Keratinocyte (primary cell): ENCODE measurements around the gene AOC1. TPM values are rescaled to one million over a fixed set of nuclear protein-coding genes. Genes with fewer than 3 reads are reported as not detected.

ENCODE experiments used
- DNase-seq: peaks from one replicate; pipeline ENCODE4 v3.0.0-alpha.2; 2011; ENCODE audit warnings: low read depth, missing footprints, low spot score
- FAIRE-seq: peaks from 2 replicates; lab custom pipeline; 2011; peaks lifted over from hg19 to GRCh38; lab: Jason Lieb, UNC
- H2AFZ ChIP-seq: 2 replicates; pipeline ENCODE4 v1.6.0; 2012; ENCODE audit warnings: low read length, control low read depth, inconsistent platforms; ENCODE audit not compliant: control insufficient read depth
- H3K27ac ChIP-seq: 2 replicates; pipeline ENCODE4 v1.5.1; 2011; ENCODE audit warnings: low read length; ENCODE audit not compliant: control insufficient read depth, insufficient read depth
- H3K27me3 ChIP-seq: 3 replicates; pipeline ENCODE4 v1.6.0; 2011; ENCODE audit warnings: low read length; ENCODE audit not compliant: control insufficient read depth, insufficient read depth; ENCODE audit errors: extremely low read depth
- H3K36me3 ChIP-seq, 2 experiments: 2 replicates in 1 of 2; 3 replicates in 1 of 2; pipeline ENCODE4 v1.5.1; 2011; ENCODE audit warnings: low read length in 2 of 2, mild to moderate bottlenecking in 1 of 2; ENCODE audit not compliant: control insufficient read depth in 2 of 2, insufficient read depth in 2 of 2; ENCODE audit errors: extremely low read depth in 1 of 2
- H3K4me1 ChIP-seq: 3 replicates; pipeline ENCODE4 v1.5.1; 2011; ENCODE audit warnings: low read length; ENCODE audit not compliant: control insufficient read depth, insufficient read depth; ENCODE audit errors: extremely low read depth
- H3K4me2 ChIP-seq: 3 replicates; pipeline ENCODE4 v1.6.0; 2011; ENCODE audit warnings: low read depth, low read length; ENCODE audit not compliant: control insufficient read depth, insufficient read depth; ENCODE audit errors: extremely low read depth
- H3K4me3 ChIP-seq, 3 experiments: fragments of 200-600 bp in 1 of 3; sonication (generic) in 1 of 3; 2 replicates in 2 of 3; 3 replicates in 1 of 3; pipeline ENCODE4 v1.5.1; 2011 to 2016; ENCODE audit warnings: low read length in 3 of 3, mild to moderate bottlenecking in 3 of 3, control low read depth in 2 of 3, inconsistent platforms in 1 of 3, low read depth in 1 of 3, mixed read lengths in 1 of 3, mixed run types in 1 of 3, moderate library complexity in 1 of 3; ENCODE audit not compliant: control insufficient read depth in 2 of 3, insufficient read depth in 2 of 3; ENCODE audit errors: extremely low read depth in 1 of 3
- H3K79me2 ChIP-seq: 2 replicates; pipeline ENCODE4 v1.6.0; 2012; ENCODE audit warnings: low read length; ENCODE audit not compliant: control insufficient read depth, insufficient read depth
- H3K9ac ChIP-seq: 3 replicates; pipeline ENCODE4 v1.6.0; 2011; ENCODE audit warnings: low read length; ENCODE audit not compliant: control insufficient read depth, insufficient read depth; ENCODE audit errors: extremely low read depth
- H3K9me1 ChIP-seq: 3 replicates; pipeline ENCODE4 v1.6.0; 2011; ENCODE audit warnings: low read length; ENCODE audit not compliant: control insufficient read depth, insufficient read depth; ENCODE audit errors: extremely low read depth
- H3K9me3 ChIP-seq: 2 replicates; pipeline ENCODE4 v1.5.1; 2012; ENCODE audit warnings: low read depth, low read length; ENCODE audit not compliant: control insufficient read depth
- H4K20me1 ChIP-seq: 3 replicates; pipeline ENCODE4 v1.6.0; 2011; ENCODE audit warnings: low read length; ENCODE audit not compliant: control insufficient read depth, insufficient read depth; ENCODE audit errors: extremely low read depth
- EZH2 ChIP-seq: IDR thresholded peaks from one replicate; pipeline ENCODE4 v1.6.1; 2012; ENCODE audit warnings: inconsistent platforms, mild to moderate bottlenecking, low read length, moderate library complexity
- dilution Hi-C: fragments of 300-500 bp; cut with MboI; formaldehyde crosslinking; loops from one replicate; pipeline ENCODE4 v1.7.0; 2020; ENCODE audit warnings: low sequenced_read_pairs; ENCODE audit not compliant: extremely low pct_ligation_motif_present
- polyA plus RNA-seq, 5 experiments: library from polyadenylated mRNA; depleted of rRNA in 3 of 5; stranded (reverse) in 3 of 5; stranded (forward) in 1 of 5; unstranded in 1 of 5; fragments of >200 nt; gene quantifications; 1 replicate in 1 of 5; 2 replicates in 3 of 5; 3 replicates in 1 of 5; pipeline versions ENCODE4 v1.2.1 to v1.2.3, GENCODE V29; 2011 to 2012; ENCODE audit warnings: missing spikeins in 2 of 5, low read depth in 1 of 5, low replicate concordance in 1 of 5
- TF ChIP-seq, protein P1 (sequence below), 3 experiments: IDR thresholded peaks in 1 of 3; conservative IDR thresholded peaks in 1 of 3; optimal IDR thresholded peaks in 1 of 3; 2 replicates in 2 of 3; 3 replicates in 1 of 3; pipeline versions ENCODE3 to v1.5.1; 2011; ENCODE audit warnings: low read length in 3 of 3, mild to moderate bottlenecking in 3 of 3, moderate library complexity in 2 of 3, control low read depth in 1 of 3, inconsistent platforms in 1 of 3; ENCODE audit not compliant: insufficient read depth in 2 of 3; ENCODE audit errors: extremely low read depth in 1 of 3

The AOC1 gene
- polyA plus RNA-seq, 1 donor (not counting 4 experiments of a cell fraction or from before 2014, with no cell fraction given): not detected

- Histone ChIP-seq H3K4me1 (no peaks in the 10 kb centered on the region), H3K4me3 (no peak overlapping the region), H3K9me3 (no peaks in the 10 kb centered on the region), H3K27me3 (peaks cover 9% of the 10 kb centered on the region), H3K4me2 (no peak overlapping the region), H3K79me2 (no peaks in the 10 kb centered on the region), H3K9me1 (no peaks in the 10 kb centered on the region), H3K9ac (no peak overlapping the region), H4K20me1 (no peaks in the 10 kb centered on the region), H2AFZ (no peak overlapping the region), H3K36me3 (no peaks in the 10 kb centered on the region), H3K27ac (no peak overlapping the region)
- no peak for FAIRE-seq
- TF ChIP-seq, protein P1, sequence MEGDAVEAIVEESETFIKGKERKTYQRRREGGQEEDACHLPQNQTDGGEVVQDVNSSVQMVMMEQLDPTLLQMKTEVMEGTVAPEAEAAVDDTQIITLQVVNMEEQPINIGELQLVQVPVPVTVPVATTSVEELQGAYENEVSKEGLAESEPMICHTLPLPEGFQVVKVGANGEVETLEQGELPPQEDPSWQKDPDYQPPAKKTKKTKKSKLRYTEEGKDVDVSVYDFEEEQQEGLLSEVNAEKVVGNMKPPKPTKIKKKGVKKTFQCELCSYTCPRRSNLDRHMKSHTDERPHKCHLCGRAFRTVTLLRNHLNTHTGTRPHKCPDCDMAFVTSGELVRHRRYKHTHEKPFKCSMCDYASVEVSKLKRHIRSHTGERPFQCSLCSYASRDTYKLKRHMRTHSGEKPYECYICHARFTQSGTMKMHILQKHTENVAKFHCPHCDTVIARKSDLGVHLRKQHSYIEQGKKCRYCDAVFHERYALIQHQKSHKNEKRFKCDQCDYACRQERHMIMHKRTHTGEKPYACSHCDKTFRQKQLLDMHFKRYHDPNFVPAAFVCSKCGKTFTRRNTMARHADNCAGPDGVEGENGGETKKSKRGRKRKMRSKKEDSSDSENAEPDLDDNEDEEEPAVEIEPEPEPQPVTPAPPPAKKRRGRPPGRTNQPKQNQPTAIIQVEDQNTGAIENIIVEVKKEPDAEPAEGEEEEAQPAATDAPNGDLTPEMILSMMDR (optimal IDR thresholded peaks at IDR 0.05 in 1 of 3, IDR thresholded peaks at IDR 0.05 in 1 of 3, conservative IDR thresholded peaks at IDR 0.05 in 1 of 3; ENCODE audit: extremely low read depth in 1 of 3, insufficient read depth in 2 of 3, low read length in 3 of 3): no peak
- TF ChIP-seq EZH2: no peak
- DNase-seq: no peak
- dilution Hi-C loops: no loop called here
These were observed 39.4 kb downstream of the AOC1 start for GRCh38 chr7:150891740-150892139.

- no peaks in the 10 kb centered on the region for H3K4me1 ChIP-seq
- H3K9ac ChIP-seq: no peak overlapping the region
- peaks cover 26% of the 10 kb centered on the region for H3K27me3 ChIP-seq
- no peaks in the 10 kb centered on the region for H3K36me3 ChIP-seq
- no peak overlapping the region for H3K4me2 ChIP-seq
- no peaks in the 10 kb centered on the region for H4K20me1 ChIP-seq
- H3K27ac ChIP-seq: no peak overlapping the region
- no peak overlapping the region for H2AFZ ChIP-seq
- TF ChIP-seq, protein P1 (optimal IDR thresholded peaks at IDR 0.05 in 1 of 3, IDR thresholded peaks at IDR 0.05 in 1 of 3, conservative IDR thresholded peaks at IDR 0.05 in 1 of 3; ENCODE audit: extremely low read depth in 1 of 3, insufficient read depth in 2 of 3, low read length in 3 of 3): no peak
- TF ChIP-seq EZH2: no peak
- FAIRE-seq (no peak), DNase-seq (no peak)
- no peak overlapping the region for H3K4me3 ChIP-seq
- no peaks in the 10 kb centered on the region for H3K9me3 ChIP-seq
- H3K9me1 ChIP-seq: no peaks in the 10 kb centered on the region
- H3K79me2 ChIP-seq: no peaks in the 10 kb centered on the region
- dilution Hi-C loops: no loop called here
These were observed 43.5 kb downstream of the AOC1 start for GRCh38 chr7:150895809-150896208.
